GM19351 (cell line): Measurements from ENCODE around the gene TMEM203.

Experiments
- ATAC-seq: cut with Tn5 transposase; IDR thresholded peaks from one replicate; pipeline ENCODE4 v1.9.1; 2021; ENCODE audit warnings: mild to moderate bottlenecking, moderate library complexity; ENCODE audit not compliant: unreplicated experiment

The TMEM203 gene

GRCh38 chr9:137167747-137168572 is 37.5 kb downstream of the TMEM203 start:
- ATAC-seq = no peak

DNA sequence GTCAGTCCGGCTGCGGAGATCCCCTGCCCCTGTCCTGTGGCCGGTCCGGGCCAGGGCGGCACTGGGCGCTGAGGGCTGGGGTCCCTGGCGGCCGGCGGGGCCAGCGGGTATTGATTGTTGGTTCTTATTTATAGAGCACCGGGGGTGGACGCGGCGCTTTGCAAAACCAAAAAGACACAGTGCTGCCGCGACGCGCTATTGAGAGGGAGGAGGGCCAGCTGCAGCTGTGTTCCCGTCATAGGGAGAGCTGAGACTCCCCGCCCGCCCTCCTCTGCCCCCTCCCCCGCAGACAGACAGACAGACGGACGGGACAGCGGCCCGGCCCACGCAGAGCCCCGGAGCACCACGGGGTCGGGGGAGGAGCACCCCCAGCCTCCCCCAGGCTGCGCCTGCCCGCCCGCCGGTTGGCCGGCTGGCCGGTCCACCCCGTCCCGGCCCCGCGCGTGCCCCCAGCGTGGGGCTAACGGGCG is 38.1 kb downstream of the TMEM203 start:
- no peak for ATAC-seq

GRCh38 chr9:137166380-137167229 is 38.8 kb downstream of the TMEM203 start:
- no peak for ATAC-seq

DNA sequence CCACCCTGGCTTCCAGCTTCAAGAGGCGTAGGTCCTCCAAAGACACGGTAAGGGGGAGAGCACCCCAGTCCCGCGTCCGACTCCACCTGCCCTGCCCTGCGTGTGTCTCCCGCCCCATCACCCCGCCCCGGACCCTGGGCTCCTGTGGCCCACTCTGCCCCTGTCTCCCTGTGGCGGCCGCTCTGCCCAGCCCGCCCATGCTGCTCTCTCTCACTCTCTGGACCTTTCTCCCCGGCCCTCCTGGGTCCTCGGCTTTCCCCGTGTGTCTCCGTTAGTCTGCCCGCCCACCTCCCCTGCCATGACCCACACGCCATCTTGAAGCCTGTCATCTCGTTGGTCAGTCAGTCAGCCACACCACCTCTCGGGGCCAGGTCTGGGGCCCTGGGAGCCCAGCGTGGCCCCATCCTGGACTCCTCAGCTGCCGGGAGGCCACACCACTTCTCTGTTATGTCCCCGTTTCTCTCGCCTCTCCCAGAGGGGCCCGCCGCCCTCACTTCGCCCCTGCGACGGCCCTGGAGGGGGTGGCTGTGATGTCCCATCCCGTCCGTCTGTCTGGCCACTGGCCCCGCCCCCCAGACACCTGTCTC is 40.1 kb downstream of the TMEM203 start:
- ATAC-seq = no peak

GRCh38 chr9:137164370-137165249 is 40.8 kb downstream of the TMEM203 start:
- no peak for ATAC-seq

DNA sequence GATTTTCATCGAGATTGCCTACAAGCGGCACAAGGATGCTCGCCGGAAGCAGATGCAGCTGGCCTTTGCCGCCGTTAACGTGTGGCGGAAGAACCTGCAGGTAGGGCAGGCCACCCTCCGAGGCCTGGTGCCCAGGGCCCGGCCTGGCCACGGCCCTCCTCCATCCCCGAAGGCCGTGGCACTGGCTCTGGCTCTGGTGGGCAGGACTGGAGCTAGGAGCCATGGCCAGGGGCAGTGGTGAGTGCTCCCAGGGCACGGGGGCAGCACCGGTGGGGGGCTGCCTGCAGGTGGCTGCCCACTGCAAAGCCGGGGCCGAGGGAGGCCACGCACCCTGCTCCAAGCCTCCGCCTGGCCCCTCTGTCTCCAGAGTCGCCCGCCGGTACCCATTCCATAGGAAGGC is 41.6 kb downstream of the TMEM203 start:
- no peak for ATAC-seq

- ATAC-seq = no peak
These were observed 42.1 kb downstream of the TMEM203 start for GRCh38 chr9:137163365-137163715.

GRCh38 chr9:137162505-137163364 is 42.7 kb downstream of the TMEM203 start:
- ATAC-seq = no peak

- ATAC-seq = no peak
These were observed 43.6 kb downstream of the TMEM203 start for GRCh38 chr9:137161558-137162486.

DNA sequence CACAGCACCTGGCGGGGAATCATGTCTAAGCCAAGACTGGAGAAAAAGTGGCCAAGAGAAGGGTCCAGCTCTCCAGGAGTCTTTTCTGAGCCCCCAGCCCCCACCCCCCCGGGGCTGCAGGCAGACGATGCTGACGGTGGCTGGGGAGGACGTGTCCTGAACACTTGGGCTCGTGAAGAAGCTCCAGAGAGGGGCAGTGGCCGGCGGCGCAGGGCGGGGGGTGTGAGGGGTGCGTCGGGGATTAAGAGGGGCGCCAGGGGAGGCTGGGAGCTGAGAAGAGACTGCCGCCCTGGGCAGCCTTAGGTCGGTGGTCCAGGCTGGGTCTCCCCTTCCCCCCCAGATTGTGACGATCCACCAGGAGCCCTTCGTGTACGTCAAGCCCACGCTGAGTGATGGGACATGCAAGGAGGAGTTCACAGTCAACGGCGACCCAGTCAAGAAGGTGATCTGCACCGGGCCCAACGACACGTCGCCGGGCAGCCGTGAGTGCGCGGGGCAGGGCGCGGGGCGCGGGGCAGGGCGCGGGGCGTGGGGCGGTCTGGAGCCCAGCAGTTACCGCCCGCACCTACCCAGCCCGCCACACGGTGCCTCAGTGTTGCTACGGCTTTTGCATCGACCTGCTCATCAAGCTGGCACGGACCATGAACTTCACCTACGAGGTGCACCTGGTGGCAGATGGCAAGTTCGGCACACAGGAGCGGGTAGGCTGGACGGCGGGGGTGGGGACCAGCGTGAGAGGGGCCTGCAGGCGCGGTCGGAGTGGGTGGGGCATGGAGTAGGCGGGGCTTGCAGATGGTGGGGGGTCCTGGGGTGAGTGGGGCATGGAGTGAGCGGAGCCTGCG is 44.5 kb downstream of the TMEM203 start:
- no peak for ATAC-seq

- ATAC-seq = no peak
These were observed 45.4 kb downstream of the TMEM203 start for GRCh38 chr9:137160054-137160425.

- ATAC-seq = no peak
These were observed 46.1 kb downstream of the TMEM203 start for GRCh38 chr9:137159105-137160053.

GRCh38 chr9:137158625-137159024 is 46.8 kb downstream of the TMEM203 start:
- ATAC-seq = no peak

- ATAC-seq = no peak
These were observed 47.6 kb downstream of the TMEM203 start for GRCh38 chr9:137157618-137158415.

GRCh38 chr9:137156567-137157375 is 48.7 kb downstream of the TMEM203 start:
- no peak for ATAC-seq
